NT2/D1 (cell line): ENCODE data around the gene CDK19.

Experiments
- SUZ12 ChIP-seq: IDR thresholded peaks from 2 replicates; pipeline ENCODE4 v1.6.1; 2011; ENCODE audit not compliant: insufficient read length, insufficient read depth; ENCODE audit errors: extremely low read depth
- YY1 ChIP-seq: IDR thresholded peaks from 2 replicates; pipeline ENCODE4 v1.6.1; 2011; ENCODE audit not compliant: insufficient read length, insufficient read depth
- ZNF274 ChIP-seq: IDR thresholded peaks from 2 replicates; pipeline ENCODE4 v1.6.1; 2011; ENCODE audit warnings: mild to moderate bottlenecking, low read depth, low read length

DNA sequence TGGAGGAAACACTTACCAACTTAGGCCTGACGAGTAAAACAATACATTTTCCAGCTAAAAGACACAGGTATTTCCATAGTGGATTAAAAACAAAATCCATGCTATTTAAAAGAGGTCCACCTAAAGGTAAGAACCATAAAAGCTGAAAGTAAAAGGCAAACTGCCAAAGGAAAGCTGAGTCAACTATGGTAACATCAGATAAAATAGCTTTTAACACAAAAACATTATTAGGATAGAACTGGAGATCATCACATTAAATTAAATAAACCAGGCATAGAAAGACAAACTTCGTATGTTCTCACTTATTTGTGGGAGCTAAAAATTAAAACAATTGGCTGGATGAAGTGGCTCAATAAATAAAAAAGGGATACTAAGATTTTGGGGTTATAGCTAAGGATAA, 172.1 kb downstream of the CDK19 start:
- no peak for TF ChIP-seq ZNF274
- no peak for TF ChIP-seq SUZ12
- TF ChIP-seq YY1 = no peak
